ENCODE results near the gene SEPTIN5.
"Not testable (repeated sequence)": the region's sequence is repeated elsewhere in the genome, so short reads cannot be mapped to it uniquely, and the experiment has no call there.

Gene SEPTIN5

DNA sequence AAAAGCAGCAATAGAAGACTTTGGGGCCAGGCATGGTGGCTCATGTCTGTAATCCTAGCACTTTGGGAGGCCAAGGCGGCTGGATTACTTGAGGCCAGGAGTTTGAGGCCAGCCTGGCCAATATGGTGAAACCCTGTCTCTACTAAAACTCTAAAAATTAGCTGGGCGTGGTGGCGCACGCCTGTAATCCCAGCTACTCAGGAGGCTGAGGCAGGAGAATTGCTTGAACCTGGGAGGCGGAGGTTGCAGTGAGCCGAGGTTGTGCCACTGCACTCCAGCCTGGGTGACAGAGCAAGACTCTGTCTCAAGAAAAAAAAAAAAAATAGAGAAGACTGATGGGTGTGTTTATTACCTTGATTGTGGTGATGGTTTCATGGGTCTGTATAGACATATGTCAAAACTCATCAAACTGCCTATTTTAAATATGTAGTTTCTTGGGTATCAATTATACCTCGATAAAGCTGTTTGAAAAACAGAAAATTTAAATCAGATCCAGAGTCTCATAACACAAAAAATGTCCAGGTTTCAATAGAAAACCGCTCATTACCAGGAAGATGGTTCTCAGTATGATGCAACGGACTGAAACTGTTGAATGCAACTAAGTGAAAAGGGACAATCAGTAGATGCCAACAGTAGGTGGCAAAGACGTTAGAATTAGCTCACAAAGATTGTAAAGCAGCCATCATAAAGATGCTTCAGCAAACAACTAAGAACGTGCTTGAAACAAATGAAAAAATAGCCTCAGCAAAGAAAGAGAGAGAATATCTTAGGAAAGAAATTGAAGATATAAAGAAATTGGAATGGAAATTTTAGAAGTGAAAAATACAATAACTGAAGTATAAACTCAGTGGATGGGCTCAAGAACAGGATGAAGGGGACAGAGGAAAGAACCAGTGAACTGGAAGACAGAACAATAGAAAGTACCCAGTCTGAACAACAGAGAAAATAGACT is 33.1 kb upstream of the SEPTIN5 start:
- DNase-seq, result no peak

DNA sequence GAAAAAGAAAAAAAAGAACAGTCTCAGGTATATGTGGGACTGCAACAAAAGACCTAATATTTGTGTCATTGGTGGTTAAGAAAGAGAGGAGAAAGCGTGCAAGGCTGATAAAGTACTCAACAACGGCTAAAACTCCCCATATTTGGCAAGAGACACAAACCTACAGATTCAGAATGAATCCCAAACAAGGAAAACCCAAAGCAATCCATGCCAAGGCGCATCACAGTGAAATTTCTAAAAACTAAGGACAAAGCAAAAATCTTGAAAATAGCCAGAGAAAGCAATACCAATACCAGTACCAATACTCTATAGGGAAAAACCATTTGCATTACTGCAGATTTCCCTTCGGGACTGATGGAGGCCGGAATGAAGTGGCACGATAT is 32.4 kb upstream of the SEPTIN5 start:
- no peak for DNase-seq

DNA sequence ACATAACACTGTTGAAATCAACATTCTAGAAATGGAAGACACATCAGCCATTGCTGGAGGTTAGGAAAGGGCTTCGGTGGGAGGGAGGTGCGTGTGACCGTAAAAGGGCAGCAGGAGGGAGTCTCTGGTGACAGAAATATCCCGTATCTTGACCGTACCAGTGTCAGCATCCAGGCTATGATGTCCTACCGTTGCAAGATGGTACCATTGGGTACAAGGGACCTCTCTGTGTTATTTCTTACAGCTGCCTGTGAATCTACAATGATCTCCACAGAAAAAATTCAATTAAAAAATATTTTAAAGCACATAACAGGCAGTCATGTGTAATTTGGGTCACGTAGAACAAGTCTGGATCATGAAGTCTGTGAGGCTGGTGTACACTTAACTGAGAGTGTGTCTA is 27.4 kb upstream of the SEPTIN5 start:
- DNase-seq, result no peak

DNA sequence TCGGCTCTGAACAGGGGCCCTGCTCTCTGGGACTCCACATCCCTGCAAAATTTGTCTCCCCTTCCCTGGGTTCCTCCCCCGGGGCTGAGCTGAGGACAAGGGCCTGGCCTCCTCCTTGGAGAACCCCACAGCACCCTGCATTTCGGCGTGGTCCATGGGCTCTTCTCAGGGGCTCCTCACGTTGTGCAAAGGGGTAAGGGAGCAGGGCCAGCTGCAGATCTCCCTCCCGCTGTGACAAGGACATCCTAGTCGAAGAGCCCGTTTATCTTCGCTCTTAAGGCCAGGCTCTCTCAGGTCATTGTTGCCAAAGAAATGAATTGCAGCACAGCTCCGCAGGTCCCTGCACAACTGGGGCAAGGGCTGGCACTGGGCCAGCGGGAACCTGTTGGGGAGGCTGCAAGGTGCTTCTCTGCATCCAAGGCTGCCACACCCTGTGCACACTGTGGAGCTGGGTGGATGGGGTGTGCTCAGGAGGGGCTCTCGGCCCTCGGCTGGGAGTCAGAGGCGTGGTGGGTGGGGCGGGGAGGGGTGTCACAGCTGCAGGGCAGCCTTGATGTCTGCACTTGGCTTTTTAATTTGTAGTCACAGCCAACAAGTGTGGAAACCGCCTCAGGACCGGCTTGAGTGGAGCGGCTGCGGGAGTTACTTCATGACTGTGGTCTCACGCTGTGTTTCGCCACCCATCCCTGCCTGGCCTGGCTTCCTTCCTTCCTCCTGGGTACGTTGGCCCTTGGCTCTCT is 26.6 kb upstream of the SEPTIN5 start:
- no peak for DNase-seq

DNA sequence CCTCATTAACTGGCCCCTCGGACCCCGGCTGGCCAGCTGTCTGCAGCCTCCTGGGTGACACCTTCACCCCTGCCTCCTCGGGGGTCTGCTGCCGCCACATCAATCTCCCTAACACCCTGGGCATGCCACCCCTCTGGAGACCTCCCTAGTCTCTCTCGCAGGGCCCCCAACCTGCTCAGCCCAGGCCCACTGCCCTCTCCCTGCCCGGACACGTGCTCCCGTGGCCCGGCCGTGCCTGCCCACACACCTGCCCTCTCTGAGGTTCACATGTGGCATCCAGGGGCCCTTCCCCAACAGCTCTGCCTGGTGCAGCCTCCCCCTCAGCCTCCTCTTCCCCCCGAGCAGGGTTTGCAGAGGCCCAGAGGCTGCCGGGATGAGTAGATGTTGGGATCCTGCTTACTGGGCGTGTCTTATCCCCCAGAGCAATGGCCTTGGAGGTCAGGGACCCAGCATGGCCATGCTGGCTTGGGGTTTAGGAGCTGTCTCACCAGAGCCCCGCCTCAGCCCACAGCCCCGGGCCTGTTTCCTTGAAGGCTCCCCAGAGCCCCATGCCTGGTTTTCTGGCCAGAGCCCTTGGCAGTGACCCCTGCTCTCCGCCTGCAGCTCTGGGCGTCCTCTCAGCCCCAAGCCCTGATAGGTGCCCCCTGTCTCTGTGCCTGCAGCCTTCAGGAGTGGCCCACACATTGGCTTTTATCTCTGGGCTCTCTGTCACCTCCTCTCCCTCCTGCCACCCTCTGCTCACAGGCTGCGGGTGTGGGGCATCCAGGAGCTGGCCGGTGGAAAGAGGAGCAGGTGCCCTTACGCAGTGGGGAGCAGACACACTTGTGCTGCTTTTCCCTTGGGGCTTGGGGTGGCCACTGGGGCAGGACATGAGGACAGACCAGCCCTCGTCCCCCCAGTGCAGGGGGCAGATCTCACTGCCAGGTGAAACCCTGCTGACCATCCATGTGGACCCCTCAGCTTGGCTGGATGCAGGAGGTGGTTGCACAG is 25.7 kb upstream of the SEPTIN5 start:
- DNase-seq, result no peak

DNA sequence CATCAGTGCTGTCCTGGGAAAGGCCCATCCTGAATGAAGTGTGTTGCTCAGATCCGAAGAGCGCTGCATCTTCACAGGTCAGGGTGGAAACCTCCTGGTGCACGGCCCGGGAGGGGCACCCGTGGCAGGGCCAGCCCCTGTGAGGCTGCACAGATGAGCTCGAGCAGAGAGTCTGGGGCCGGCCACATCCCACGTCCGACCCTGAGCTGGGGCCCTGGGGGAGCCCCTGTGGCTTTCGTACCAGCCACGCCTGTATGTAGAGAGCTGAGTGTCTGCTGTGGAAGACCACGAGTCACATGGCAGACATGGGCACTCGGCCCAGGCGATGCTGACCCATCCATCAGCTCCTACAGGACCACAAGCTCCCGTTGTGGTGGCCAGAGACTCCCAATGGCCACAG is 24.9 kb upstream of the SEPTIN5 start:
- no peak for DNase-seq

DNA sequence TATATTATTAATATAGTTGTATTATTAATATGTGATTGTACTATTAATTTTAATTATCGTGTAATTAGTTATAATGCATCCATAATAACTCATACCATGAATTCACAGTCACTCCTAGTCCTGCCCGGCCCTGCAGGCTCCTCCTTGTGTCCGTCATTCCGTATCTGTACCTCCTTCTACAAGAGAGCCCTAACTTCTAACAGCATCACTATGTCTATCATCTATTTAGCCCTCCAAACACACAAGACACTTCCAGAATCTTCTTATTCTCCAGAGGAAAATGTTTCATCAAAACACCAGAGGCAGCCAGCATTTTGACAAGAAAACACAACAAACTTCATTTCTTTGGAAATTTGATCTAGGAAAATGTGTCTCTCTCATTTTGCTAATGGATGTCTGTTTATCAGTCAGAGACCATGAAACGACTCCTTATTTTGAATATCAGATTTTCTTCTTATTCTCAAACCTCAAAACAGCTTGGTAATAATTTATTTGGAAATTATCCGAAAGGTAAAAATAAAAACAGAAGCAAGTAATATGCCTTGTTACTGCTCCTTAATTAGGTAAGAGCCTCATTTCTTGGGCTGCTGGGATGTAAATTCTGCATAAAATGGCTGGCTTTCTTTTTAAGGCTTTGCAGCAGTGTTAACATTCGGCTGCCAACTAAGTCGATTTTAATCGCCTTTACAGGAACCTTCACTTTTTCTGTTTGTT is 23.1 kb upstream of the SEPTIN5 start:
- DNase-seq, result no peak

DNA sequence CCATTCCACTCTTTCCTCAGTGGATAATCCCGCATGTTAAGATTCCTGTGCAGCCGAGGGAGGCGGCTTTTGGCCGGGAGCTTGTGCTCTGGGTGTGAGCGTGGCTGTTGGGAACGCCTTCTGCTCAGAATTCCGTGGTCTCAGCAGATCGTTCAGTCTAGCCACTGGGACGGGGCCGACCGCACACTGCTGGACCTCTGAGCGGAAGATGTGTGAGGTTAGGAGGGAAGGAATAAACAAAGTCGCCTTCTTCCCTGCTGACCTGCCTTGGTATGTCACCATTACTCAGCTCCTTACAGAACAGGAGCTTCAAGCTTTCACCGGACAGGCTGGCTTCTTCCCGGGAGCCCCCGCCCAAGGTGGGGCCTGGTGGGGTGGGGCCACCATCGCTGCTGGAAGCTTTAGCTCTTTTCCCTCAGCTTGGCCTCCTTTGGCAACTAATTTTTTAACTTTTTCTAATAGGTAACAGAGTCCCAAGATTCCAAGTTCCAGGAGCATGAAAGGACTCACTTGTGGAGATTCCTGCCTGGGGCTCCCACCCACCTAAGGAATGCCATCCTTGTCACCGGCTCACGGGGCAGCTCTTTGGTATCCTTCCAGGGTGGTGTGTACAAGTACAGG is 22.5 kb upstream of the SEPTIN5 start:
- no peak for DNase-seq

DNA sequence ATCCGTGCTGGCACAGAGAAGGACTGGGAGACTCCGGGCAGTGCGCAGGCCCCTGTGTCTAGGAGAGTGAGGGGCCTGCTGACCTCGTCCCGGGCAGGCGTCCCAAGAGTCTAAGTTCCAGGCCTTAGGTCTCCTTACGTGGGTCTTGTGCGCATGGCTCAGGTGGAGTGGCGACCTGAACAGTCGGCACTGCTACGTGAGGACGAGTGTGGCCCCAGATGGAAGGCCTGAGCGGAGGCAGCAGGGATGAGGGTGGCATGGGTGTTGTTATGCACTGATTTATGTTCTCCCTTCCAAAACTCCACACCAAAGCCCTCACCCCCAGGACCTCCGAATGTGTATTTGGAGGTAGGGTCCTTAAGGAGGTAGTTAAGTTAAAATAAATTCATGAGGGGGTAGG is 20.7 kb upstream of the SEPTIN5 start:
- no peak for DNase-seq

DNA sequence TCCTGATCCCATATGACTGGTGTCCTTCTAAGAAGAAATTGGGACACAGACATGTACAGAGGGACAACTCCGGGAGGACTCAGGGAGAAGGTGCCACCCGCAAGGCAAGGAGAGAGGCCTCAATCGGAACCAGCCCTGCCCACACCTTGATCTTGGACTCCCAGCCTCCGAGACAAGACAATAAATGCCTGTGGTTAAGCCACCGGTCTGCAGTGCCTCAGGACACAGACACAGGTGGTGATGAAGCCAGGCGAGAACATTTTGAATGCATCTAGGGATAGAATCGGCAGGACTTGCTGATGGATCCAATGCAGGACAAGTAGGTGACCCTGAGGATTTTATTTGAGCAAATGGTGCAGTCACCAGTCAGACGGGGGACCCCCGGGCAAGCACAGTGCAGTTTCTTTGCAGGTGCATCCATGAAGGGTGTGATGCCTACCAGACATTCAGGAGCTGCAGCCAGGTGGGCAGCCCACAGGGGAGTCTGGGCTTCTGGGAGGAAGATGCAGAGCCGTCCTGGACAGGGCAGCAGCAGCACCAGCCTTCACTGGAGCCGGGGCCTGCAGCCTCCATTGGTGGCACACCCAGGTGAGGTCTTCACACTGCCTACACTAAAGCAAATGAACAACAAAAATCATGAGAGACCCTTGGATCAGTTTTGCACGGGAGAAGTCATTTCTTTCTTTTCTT is 20.2 kb upstream of the SEPTIN5 start:
- no peak for DNase-seq

DNA sequence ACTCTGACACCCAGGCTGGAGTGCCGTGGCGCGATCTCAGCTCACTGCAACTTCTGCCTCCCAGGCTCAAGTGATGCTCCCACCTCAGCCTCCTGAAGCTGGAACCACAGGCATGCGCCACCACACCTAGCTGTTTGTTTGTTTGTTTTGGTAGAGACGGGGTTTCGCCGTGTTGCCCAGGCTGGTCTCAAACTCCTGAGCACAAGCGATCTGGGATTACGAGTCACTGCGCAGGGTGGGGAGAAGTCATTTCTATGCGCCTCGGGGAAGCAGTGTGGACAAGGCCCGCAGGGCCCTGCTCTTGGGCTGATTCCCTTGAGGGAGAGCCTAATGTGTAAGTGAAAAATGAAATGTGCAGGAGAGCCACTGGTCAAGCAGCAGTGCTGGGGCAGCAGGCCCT is 19.6 kb upstream of the SEPTIN5 start:
- no peak for DNase-seq

DNA sequence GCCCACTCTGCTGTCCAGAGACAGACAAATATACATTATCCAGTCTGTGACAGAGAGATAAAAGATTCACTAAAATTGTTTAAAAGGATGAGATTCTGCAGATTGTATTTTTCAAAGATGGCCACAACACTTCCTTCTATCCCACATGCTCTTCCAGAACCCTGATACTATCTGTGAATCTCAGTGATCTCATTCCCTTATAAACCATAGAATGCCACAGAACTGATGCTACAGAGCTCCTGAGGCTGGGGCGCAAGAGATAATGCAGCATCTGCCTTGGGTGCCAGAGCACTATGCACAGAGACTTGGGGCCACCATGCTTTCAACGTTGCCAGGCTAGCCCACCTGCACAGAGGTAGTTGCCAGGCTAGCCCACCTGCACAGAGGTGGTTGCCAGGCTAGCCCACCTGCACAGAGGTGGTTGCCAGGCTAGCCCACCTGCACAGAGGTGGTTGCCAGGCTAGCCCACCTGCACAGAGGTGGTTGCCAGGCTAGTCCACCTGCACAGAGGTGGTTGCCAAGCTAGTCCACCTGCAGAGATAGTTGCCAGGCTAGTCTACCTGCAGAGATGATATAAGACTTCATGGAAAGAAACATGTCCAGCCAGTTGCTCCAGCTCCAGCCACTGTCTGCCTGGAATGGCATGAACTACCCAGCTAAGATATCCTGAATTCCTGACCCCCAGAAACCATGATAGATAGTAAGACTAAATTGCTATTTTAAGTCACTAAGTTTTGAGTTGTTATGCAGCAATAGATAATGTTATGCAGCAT is 17.6 kb upstream of the SEPTIN5 start:
- no peak for DNase-seq

DNA sequence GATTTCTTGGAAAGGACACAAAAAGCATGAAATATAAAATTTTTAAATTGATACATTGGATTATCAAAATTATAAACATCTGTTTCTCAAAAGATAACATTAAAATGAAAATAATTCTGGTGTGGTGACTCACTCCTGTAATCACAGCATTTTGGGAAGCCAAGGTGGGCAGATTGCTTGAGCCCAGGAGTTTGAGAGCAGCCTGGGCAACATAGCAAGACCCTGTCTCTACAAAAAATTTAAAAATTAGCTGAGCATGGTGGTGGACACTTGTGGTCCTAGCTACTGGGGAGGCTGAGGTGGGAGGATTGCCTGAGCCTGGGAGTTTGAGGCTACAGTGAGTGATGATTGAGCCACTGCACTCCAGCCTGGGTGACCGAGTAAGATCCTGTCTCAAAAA is 16.4 kb upstream of the SEPTIN5 start:
- not testable (repeated sequence) for DNase-seq

DNA sequence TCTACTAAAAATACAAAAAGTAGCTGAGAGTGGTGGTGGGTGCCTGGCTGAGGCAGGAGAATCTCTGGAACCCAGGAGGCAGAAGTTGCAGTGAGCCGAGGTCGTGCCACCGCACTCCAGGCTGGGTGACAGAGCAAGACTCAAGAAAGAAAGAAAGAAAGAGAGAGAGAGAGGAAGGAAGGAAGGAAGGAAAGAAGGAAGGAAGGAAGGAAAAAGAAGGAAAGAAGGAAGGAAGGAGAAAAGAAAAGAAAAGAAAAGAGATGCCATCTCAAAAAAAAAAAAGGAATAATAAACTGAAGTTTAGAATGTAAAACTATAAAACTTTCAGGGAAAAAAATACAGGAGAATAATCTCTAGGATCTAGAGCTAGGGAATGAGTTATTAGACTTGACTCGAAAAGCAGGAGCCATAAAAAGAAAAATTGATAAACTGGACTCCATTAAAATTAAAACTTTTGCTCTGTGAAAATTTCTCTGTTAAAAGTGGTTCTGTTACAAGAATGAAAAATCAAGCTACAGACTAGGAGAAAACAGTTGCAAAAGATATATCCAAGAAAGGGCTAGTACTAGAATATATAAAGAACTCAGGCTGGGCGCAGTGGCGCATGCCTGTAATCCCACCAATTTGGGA is 13.4 kb upstream of the SEPTIN5 start:
- DNase-seq, result no peak

DNA sequence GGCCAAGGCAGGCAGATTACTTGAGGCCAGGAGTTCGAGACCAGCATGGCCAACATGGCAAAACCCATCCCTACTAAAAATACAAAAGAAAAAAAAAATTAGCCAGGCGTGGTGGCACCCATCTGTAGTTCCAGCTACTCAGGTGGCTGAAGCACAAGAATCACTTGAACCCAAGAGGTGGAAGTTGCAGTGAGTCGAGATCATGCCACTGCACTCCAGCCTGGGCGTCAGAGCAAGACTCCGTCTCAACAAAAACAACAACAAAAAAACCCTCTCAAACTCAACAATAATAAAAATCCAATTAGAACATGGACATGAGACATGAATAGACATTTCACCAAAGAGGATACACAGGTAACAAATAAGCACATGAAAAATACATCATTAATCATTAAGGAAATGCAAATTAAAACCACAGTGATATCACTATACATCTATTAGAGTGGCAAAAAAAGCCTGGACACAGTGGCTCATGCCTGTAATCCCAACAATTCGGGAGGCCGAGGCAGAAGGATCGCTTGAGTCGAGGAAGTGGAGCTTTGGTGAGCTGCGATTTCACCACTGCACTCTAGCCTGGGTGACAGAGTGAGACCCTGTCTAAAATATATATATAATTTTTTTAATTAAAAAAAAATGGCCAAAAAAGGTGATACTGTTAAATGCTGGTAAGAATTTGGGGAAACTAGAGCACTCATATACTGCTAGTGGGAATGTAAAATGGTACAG is 12.7 kb upstream of the SEPTIN5 start:
- no peak for DNase-seq

DNA sequence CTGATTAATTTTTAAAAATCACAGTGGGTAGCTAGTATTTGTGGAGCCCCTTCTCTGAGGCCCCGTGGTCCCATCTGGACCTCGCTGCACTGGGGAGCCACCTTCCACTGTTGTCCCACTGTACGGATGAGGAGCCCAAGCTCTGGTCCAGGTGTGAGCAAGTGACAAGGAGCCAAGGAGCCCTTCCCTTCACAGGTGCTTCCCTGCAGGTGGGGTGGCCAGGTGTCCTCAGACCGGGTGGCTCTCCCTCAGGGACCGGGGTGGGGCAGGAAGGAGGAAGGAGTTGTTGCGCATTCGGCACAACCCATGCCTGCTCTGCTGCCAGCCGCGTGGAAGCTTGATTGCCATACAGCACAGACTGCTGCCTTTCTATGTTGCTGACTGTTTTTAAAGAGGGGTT is 10.4 kb upstream of the SEPTIN5 start:
- DNase-seq, result no peak

DNA sequence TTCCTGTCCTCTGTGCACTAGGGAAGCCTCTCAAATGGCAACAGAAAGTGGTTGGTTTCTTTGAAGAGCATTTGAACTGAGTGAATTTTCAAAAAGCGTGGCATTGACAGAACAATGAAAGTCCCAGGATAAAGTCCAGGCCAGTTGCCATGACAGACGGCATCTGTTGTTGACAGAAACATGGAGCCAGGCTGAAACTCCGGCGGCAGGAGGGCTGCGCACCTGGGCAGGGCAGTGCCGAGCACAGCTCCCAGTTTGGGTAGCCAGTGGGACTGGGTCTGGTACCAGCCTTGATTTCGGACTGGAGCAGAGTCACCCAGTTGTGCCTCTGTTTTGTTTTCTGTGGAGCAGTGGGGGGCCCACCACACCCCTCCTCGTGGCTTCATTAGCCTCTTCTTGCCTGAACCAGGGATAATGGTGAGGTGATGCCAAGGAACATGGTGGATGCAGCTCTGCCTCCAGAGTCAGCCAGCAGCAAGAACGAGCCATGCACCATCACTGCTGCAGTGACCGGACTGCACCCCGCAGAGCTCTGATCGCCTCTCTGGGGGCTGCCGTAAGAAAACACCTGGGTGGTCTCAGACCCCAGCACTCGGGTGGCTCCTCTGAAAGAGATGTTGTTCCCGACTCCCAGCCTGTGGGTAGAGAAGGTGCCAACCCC is 9.8 kb upstream of the SEPTIN5 start:
- no peak for DNase-seq

DNA sequence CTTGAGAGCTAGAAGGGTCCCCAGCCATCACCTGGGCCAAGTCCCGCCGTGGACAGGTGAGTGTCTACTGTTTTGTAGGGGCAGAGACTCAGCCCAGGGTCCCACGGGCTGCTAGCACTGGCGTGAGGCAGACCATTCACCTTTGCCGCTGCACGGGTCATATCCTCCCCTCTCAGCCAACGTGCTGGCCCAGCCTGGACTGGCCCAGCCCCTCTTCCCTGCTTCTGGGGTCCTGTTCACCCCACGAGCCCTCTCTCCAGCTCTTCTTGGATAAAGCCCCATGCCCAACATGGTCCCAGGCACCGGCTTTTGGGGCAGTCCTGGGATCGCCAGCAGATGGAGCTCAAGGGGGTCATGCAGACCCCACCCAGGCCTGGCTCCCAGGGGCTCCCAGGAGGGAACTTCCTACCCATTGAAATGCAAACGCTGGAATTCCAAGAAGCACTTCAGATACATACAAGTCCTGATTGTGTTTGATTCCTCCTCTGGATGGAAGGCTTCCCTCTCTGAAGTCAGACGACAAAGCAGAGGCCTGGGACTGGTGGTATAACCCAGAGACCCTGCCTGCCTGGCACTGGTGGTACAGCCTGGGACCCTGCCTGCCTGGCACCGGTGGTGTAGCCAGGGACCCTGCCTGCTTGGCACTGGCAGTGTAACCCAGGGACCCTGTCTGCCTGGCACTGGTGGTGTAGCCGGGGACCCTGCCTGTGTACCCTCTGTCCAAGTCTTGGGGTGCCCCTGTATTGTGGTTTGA is 8.9 kb upstream of the SEPTIN5 start:
- no peak for DNase-seq

Measured in hippocampal formation (tissue), 2 donors.